Activated T-cell treated with anti-CD3 and anti-CD28 coated beads for 24 hours (primary cell): ENCODE data around the gene RGCC.
"Not testable (repeated sequence)": the region's sequence is repeated elsewhere in the genome, so short reads cannot be mapped to it uniquely, and the experiment has no call there.

ENCODE experiments used
- DNase-seq: peaks from one replicate; pipeline ENCODE4 v3.0.0-alpha.2; 2020; ENCODE audit warnings: low read depth

Gene RGCC

GRCh38 chr13:41490371-41491015 is 33.1 kb downstream of the RGCC start:
- no peak for DNase-seq

DNA sequence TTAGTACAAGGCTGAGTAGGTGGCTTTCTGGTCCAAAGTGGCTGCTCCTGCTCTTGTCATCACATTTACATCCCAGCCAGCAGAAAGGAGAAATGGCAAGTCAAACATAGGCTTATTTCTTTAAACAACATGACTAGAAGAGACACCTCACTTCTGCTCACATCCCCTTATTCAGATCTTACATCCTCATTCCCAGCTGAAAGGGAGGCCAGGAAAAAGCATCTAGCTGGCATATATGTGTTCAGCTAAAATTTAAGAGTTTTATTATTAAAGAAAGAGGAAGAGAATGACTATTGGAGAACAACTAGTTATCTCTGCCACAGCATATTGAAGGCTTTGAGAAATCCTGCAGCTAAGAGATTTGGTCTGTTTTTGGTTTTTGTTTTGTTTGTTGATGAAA is 34.1 kb downstream of the RGCC start:
- no peak for DNase-seq

DNA sequence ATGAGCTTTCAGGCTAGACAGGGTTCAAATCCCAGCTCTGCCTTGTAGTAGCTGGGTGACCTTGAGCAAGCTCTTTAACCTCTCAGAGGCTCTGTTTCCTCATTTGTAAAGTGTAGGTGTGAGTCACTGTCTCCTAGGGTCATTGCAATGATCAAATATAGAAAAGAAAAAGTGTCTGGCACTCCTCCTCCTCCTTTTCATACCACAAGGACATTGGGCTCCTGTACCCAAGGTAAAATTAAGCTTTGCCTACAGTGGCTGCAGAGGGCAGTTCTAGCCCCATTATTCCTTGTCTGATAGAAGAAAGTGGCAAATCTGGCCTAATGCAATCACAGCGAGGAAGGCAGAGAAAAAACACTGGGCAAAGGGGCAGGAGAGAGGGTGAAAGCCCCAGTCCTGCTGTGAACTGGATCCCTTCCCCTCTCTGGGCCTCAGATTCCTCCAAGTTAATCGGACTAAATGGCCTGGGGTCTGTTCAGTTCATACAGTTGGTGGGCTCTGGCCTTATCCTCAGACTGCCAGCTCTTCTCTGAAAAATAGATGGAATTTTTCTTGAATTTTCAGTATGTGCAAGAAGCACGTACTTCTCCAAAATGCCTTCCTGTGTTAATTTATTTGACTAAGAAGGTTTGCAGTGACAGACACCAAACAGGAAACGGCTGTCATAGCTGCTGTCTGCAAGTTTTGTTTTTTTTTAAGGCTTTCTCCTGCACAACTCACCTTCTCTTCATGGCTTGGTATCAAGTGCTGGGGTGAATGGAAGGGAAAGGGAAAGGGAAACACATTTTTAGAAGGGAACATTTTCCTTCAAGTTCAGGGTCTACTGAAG is 35.3 kb downstream of the RGCC start:
- no peak for DNase-seq

GRCh38 chr13:41494202-41494601 is 36.9 kb downstream of the RGCC start:
- DNase-seq, result no peak

- no peak for DNase-seq
Observed at GRCh38 chr13:41495044-41495443, 37.7 kb downstream of the RGCC start.

DNA sequence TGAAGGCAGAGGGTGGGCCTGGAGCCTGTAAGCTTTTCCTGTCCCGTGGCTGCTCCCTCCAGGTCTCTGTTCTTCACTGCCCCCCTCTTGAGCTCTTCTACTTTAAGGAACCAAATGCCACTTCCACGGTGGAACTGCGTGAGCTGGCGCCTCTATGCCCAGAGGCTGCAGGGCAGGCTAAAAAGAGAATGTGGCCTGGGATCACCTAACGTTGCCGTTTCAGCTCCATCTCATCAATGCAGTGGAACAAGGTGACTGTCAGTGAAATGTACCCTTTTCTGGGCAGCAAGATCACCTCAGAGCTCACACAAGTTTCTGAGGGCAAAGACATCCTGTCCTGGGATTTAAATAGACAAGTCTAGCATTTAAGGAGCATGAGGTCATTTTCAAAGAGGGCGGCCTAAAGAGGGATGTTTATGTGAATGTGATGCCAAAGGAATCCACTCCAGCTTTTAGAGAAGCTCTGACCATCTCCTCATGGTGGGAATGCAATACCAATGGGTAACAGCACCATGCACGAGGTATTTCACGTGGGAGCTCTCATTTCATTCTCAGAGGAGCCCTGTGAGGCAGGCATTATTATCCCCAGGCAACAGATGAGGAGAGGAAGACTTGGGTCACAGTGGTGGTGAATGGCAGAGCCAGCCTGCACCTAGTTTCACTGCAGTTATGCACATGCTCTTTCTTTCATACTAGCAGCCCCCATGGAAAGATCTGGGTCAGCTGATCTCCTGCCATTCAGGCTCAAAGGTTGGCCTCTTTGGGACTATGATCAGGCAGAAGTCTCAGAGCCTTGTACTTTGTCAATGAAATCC is 39.3 kb downstream of the RGCC start:
- DNase-seq, result no peak

DNA sequence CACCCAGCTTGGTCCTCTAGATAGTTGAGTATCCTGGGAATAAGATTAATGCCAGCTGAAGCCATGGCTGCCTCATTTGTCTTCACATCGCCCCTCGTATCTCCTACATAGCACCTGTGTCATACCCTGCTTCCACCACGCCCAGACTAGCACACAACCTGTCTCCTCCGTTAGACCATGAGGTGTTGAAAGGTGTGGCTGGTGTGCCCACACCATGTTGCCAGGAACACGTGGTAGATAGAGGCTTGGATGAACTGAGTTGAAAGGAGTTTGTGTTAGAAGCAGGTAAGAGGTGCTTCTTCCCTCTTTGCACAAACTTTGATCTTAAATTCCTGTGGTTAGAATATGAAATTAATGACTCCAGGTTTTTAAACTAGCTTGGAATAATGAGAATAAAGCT is 40.1 kb downstream of the RGCC start:
- DNase-seq, result no peak

DNA sequence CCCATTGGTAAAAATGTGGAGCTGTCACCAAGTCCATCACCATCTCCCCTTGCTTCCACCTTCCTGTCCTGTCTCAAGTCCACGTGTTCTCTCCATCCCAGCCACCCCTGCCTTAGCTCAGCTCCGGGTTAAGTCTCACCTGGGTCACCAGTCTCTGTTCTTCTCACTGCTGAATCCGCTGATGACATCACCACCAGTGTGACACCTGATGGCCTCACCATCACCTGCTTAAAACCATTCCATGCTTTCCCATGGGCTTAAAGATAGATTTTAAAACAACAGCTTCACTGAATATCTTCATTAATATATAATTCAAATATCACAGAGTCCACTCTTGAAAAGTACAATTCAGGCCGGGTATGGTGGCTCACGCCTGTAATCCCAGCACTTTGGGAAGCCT is 42.1 kb downstream of the RGCC start:
- no peak for DNase-seq

DNA sequence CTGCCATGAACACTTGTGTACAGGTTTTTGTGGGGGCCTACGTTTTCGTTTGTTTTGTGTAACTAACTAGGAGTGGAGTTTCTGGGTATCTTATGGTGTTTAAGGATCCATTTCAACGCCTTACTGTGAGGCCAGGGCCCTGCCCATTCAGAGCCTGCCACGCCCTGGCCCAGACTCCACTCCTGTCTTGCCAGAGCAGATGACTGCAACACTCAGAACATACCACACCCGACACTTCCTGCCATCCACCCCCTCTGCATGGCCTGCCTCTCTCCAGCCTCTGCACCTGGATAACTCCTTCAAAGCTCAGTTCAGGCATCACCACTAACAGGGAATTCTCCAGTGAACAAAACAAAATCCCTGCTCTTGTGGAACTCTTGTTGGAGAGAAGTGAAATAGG is 43.2 kb downstream of the RGCC start:
- no peak for DNase-seq

DNA sequence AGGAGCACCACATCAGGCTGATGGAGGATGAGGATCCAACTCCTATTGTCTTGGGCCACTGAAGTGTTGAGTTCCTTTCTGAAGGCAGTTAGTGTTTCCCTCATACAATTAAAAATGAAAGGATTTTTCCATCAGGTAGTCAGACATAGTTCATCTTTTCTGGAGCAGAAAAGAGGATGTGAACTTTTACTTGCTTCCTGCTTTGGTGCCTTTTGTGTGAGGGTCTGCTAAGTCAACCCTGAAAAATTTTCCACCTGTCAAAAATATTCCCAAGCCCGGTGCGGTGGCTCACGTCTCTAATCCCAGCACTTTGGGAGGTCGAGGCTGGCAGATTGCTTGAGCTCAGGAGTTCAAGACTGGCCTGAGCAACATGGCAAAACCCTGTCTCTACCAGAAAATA is 43.9 kb downstream of the RGCC start:
- DNase-seq, result no peak

DNA sequence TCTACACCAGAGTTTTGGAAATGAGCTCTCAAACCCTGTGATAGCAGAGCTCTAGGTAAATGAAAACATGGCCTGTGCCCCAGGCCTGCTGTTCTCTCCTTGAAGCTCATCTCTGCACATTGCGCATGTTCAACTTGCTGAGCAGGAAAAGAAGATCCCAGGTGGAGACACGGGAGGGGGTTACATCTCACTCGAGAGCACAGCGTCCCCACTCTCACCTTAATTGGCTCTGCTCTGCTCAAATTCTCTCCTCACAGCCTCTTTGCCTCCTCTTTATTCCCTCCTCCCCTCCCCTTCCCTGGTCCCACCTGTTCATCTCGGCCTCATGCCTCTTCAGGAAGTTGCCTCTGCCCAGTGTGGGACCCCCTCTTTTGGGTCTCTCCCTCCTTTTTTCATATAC is 44.7 kb downstream of the RGCC start:
- DNase-seq, result no peak

DNA sequence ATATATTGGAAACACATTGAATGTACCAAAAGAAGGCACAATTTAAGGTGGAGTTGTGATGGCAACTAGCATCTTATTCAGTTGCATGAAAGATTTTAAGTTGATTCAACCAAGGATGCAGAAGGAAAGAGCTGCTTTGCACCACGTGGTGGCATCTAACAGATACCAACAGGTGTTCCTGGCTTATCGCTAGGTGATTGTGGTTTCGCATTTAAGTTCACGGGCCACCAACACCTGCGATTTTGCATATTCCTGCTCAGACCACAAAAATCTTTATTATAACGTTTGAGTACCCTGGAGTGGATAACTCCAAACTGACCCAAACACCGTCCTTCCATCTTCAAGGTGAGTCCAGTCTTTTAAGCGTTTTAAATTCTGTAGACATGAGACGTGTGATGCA is 45.3 kb downstream of the RGCC start:
- no peak for DNase-seq

DNA sequence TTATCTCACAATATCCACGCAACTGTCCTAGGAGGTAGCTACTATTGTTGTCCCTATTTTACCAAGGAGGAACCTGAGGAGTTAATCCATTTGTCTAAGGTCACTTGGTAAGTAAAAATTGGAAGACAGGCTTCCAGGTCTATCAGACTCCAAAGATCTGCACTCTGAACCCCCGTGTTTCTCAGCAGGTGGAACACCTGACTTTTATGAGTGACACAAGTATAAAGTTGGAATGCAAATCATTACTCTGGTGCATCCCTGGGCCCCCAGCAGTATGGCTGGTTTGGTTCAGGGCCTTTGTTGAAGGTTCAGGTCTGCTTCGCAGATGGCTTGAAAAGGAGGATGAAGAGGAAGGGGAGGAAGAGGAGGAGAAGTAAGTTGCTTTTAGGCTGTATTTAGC is 46.0 kb downstream of the RGCC start:
- no peak for DNase-seq

DNA sequence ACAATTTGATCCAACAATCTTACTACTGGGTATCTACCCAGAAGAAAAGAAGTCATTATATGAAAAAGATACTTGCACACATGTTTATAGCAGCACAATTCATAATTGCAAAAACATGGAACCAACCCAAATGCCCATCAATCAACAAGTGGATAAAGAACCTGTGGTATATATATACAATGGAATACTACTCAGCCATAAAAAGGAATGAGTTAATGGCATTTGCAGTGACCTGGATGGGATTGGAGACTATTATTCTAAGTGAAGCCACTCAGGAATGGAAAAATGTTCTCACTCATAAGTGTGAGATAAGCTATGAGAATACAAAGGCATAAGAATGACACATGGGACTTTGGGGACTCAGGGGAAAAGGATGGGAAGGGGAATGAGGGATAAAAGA is 47.3 kb downstream of the RGCC start:
- DNase-seq, result not testable (repeated sequence)

DNA sequence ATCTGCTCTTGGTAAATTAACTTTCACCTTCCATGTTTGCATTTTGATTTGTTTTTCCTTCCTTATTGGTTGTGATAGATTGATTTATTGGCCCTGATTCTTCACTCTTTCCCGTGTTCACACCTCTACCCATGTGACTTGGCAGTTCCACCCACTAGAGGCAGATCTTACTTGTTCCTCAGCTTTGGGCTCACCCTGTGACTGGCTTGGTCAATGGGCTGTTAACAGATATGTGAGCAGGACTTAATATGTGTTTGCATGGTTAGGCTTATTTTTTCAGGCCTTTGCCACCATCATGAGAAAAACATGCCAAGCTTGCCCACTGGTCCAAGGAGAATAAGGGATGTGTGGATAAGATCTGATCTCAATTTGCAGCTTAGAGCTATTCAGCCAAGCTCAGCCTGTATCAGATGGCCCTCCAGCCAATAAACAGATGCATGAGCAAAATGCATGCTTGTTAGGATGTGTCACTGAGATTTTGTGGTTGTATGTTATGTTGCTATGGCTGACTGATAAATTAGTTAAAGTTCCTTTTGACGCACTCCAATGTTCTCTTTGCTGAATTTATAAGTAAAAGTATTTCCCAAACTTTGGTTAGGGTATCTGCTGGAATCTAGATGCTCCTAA is 48.0 kb downstream of the RGCC start:
- no peak for DNase-seq

GRCh38 chr13:41506312-41506711 is 49.0 kb downstream of the RGCC start:
- no peak for DNase-seq

DNA sequence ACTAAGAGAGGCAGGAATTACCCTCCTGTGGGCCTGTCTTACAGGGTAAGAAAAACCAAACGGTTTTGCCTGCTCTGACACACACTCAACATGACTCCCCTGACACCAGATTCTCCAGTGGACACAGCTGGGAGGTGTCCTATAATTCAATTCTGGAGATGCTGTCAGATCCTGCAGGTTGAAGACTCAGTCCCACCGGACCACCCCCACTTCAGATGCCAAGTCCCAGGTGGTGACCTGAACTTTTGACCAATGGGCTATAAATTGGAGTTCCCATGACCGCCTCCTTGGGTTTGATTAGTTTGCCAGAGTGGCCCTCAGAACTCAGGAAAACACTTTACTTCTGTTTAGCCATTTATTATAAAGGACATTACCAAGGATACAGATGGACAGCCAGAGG is 52.6 kb downstream of the RGCC start:
- no peak for DNase-seq

DNA sequence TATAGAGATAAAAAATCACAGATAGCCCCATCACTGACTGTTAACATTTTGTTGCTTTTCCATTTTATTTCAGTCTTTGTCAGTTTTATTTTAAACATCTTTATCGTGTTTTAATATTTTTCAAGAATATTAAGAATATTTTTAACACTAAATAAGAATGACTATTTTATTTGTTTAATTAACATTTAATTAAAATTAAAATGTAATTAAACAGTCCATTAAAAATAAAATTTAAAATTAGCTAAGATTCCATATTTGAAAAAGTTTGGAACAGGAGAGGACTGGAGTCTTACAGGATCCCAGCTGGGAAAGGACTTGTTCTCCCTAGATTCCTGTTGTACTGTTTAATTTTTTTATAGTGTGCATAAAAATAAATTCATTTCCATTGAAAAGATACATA is 54.5 kb downstream of the RGCC start:
- DNase-seq, result no peak

- no peak for DNase-seq
Observed at GRCh38 chr13:41512441-41512840, 55.1 kb downstream of the RGCC start.

DNA sequence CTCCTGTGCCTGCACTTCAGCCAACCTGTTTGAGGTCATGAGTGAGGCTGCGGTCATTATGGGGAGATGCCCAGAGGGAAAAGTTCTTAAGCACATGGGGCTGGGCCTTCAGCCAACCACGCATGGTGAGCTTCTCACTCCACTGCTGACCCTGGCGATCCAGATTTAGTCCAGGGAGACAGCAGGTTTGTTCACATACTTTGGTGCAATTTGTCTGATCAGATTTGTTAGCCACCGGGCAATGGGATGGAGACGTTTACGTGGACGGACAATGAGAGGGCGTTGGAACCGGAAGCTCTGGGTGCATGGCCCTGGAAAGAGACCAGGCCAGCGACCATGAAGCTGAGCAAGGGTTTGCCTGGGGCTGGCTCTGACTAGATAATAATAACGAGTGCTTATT is 56.2 kb downstream of the RGCC start:
- no peak for DNase-seq

DNA sequence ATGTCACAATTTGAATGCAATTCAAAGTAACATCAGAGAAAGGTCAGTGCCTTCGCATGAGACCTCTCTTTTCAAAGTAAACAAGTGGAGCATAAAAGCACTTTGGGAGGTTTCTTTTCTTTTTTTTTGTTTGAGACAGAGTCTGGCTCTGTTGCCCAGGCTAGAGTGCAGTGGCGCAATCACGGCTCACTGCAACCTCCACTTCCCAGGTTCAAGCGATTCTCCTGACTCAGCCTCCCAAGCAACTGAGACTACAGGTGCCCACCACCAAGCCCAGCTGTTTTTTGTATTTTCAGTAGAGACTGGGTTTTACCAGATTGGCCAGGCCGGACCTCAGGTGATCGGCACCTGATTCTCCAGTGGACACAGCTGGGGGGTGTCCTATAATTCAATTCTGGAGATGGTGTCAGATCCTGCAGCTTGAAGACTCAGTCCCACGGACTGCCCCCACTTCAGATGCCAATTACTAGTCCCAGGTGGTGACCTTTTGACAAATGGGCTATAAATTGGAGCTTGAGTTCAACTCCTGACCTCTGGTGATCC is 57.6 kb downstream of the RGCC start:
- DNase-seq, result no peak

- DNase-seq, result no peak
Observed at GRCh38 chr13:41515491-41516139, 58.3 kb downstream of the RGCC start.
